ENCODE results near the gene PPP1R17.

PPP1R17 gene

DNA sequence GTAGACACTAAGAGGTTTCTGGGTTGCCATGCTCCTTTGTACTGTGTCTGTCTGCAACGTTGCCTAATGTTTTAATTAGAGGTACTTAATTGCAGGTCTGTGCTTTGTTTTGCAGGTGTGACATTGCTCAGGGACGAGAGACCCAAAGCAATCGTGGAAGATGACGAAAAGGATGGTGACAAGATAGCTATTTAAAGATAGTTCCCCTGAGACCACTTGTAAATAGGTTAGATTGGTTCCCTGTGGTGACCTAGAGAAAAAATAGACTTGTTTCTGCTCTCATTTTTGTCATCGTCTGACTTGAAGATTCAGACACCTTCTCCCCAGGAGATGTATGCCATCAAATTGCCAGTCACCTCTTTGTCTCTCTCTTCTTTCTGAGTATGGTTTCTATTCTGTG lies 20.1 kb downstream of the PPP1R17 start:
- no peak for DNase-seq (ENCODE audit: low read depth)
- TF ChIP-seq, protein P1, sequence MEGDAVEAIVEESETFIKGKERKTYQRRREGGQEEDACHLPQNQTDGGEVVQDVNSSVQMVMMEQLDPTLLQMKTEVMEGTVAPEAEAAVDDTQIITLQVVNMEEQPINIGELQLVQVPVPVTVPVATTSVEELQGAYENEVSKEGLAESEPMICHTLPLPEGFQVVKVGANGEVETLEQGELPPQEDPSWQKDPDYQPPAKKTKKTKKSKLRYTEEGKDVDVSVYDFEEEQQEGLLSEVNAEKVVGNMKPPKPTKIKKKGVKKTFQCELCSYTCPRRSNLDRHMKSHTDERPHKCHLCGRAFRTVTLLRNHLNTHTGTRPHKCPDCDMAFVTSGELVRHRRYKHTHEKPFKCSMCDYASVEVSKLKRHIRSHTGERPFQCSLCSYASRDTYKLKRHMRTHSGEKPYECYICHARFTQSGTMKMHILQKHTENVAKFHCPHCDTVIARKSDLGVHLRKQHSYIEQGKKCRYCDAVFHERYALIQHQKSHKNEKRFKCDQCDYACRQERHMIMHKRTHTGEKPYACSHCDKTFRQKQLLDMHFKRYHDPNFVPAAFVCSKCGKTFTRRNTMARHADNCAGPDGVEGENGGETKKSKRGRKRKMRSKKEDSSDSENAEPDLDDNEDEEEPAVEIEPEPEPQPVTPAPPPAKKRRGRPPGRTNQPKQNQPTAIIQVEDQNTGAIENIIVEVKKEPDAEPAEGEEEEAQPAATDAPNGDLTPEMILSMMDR (IDR thresholded peaks at IDR 0.05; ENCODE audit: low read depth, low read length, missing control alignments), result no peak
- in situ Hi-C loops (cut with HindIII; ENCODE audit: low sequenced_read_pairs), result no loop called here
- H3K4me3 ChIP-seq (ENCODE audit: low read depth, low read length), result no peak overlapping the region

DNA sequence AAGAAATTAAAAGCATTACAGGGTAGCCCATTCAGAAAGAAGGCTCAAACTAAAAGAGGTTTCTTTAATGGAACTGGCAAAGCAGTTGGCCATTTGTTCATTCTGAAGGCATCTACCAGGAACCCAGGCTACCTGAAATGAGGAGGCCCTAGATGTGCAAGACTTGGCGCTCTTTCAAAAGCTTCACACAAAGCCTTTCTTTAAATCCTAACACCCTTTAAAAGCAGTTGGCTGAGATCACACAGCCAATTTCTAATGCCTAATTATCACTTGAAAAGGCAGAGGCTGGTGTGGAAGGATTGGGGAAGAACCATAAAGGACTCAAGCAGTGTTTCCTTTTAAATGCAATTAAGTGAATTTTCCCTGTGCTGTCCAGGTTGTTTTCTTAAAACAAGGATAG lies 23.2 kb downstream of the PPP1R17 start:
- H3K4me3 ChIP-seq (ENCODE audit: low read depth, low read length), result no peak overlapping the region
- TF ChIP-seq, protein P1 (IDR thresholded peaks at IDR 0.05; ENCODE audit: low read depth, low read length, missing control alignments), result no peak
- in situ Hi-C loops (cut with HindIII; ENCODE audit: low sequenced_read_pairs), result no loop called here
- DNase-seq (ENCODE audit: low read depth), result no peak

DNA sequence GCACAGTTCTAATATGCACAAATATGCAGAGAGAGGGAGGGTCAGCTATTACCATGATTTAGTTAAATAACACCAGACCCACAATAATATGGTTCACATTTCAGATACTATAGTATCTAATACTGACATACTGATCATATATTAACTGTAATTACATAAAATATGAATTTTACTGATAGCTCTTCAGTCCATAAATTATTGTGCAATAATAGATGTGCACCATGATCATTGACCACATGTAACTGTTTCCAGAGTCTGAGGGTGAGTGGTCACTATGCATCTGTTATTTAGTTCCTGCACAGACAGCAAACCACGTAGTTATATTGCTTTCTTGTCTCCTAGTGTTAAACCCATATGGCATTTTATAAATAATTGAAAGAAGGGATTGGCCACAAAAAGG lies 29.3 kb downstream of the PPP1R17 start:
- DNase-seq (ENCODE audit: low read depth), result no peak
- in situ Hi-C loops (cut with HindIII; ENCODE audit: low sequenced_read_pairs), result no loop called here
- TF ChIP-seq, protein P1 (IDR thresholded peaks at IDR 0.05; ENCODE audit: low read depth, low read length, missing control alignments), result no peak
- H3K4me3 ChIP-seq (ENCODE audit: low read depth, low read length), result no peak overlapping the region

DNA sequence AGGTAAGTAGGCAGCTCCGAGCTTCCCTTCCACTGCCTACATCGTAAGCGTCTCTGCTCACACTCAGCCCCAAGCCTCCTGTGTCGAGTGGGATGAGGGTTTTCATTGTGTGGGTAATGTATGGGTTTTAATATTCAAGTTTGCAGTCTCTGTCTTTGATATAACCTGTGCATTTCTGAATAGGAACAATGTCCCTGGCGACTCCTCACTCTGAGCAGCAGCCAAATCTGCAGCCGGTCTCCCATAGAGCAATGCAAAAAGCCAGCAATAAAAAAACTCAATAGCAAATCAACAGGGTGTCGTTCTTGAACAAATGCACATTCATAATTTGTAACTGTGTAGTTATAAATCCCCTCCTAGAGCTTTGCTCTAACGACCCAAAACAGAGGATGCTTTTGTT lies 33.4 kb downstream of the PPP1R17 start:
- in situ Hi-C loops (cut with HindIII; ENCODE audit: low sequenced_read_pairs), result no loop called here
- TF ChIP-seq, protein P1 (IDR thresholded peaks at IDR 0.05; ENCODE audit: low read depth, low read length, missing control alignments), result no peak
- no peak for DNase-seq (ENCODE audit: low read depth)
- no peak overlapping the region for H3K4me3 ChIP-seq (ENCODE audit: low read depth, low read length)

DNA sequence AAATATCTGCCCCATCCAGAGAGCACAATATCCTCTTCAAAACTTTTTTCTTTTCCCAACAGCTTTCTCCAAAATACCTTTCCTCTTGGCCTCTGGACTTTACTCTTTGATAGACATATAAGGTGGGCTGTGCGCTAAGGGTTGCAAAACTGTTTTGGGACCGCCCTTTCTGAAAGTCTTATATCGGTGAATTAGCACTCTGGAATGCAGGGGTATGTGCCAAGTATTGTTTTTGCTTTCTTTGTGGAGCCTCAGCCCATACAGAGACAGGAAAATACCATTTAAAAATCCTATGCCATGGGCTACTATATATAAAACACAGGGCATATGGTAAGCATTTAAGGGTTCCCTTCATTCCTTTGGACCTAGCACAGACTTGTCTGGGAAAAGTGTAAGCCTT lies 37.7 kb downstream of the PPP1R17 start:
- TF ChIP-seq, protein P1 (IDR thresholded peaks at IDR 0.05; ENCODE audit: low read depth, low read length, missing control alignments), result no peak
- no peak for DNase-seq (ENCODE audit: low read depth)
- H3K4me3 ChIP-seq (ENCODE audit: low read depth, low read length), result no peak overlapping the region
- in situ Hi-C loops (cut with HindIII; ENCODE audit: low sequenced_read_pairs), result no loop called here

DNA sequence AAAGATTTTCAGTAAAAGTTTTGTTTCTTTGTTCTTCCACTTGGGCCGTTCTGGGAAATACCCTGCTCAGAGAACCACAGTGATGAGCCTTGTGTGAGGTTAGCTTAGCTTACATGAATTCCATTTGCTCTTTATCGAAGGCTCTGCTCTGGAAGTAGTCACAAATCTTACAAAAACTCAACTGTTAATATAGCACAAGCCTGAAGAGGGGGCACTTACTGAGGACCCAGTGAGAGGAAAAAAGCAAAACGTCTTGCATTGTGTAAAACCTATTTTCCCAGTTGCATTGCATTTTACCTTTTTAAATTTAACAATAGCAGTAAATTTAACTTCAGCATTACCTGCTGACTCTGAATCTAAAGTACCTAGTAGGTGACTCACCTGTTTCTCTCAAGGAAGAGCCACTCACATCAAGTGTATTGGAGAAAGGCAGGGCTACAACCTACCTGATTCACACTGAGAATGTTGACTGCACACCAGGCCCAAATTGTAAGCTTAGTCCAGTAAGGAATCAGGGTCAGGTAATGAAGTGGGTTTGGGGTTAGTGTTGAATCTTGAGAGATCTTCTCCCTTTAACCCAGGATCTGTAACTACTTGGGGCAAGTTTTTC lies 42.3 kb downstream of the PPP1R17 start:
- no peak for DNase-seq (ENCODE audit: low read depth)
- in situ Hi-C loops (cut with HindIII; ENCODE audit: low sequenced_read_pairs), result no loop called here
- H3K4me3 ChIP-seq (ENCODE audit: low read depth, low read length), result no peak overlapping the region
- TF ChIP-seq, protein P1 (IDR thresholded peaks at IDR 0.05; ENCODE audit: low read depth, low read length, missing control alignments), result no peak
